HCT116 (cell line): ENCODE data around the gene PLK4. TPM values are rescaled to one million over a fixed set of nuclear protein-coding genes. Genes with fewer than 3 reads are reported as not detected.

ENCODE experiments used
- ATAC-seq: fragments of 200-7000 bp; cut with Tn5 transposase; 2 replicates; pipeline ENCODE4 v1.9.1; 2020; ENCODE audit warnings: mild to moderate bottlenecking, moderate library complexity
- BruUV-seq: library from RNA; stranded (reverse); fragments of 400-500 nt; replicated peaks from 2 replicates; lab custom pipeline; 2021; lab: Mats Ljungman, UMichigan
- CTCF ChIA-PET: fragments of 300-600 bp; sonication (Branson Sonifier 250); formaldehyde crosslinking; loops from one replicate; lab custom pipeline; 2021; ENCODE audit warnings: antibody characterized with exemption; lab: Charles Lee
- POLR2A ChIA-PET: fragments of 300-600, 350-600 bp; sonication (Branson Sonifier 250); formaldehyde crosslinking; loops from one replicate; lab custom pipeline; 2021; ENCODE audit warnings: antibody characterized with exemption; lab: Charles Lee
- RAD21 ChIA-PET, 2 experiments: fragments of 300-600 bp; sonication (Branson Sonifier 250); formaldehyde crosslinking; loops; one replicate each; lab custom pipeline; 2023; ENCODE audit warnings: low total read pairs in 2 of 2; ENCODE audit not compliant: uncharacterized antibody in 2 of 2, unreplicated experiment in 2 of 2, low non-redundant PET in 1 of 2; lab: Charles Lee
- DNase-seq: peaks from one replicate; pipeline ENCODE4 v3.0.0-alpha.2; 2010; ENCODE audit warnings: low read depth, low spot score
- H2AFZ ChIP-seq: fragments of 200-600 bp; shearing (Covaris generic), sonication (generic); 2 replicates; pipeline ENCODE4 v1.6.1; 2017; ENCODE audit warnings: low read depth, mixed run types, mixed read lengths, antibody characterized with exemption, low read length; ENCODE audit not compliant: poor library complexity, severe bottlenecking
- H3K27ac ChIP-seq: 2 replicates; pipeline ENCODE4 v1.5.1; 2012; ENCODE audit warnings: low read depth, low read length
- H3K27me3 ChIP-seq: fragments of 200-600 bp; sonication (generic); 2 replicates; pipeline ENCODE4 v1.6.1; 2016; ENCODE audit warnings: mixed run types, low read length, mixed read lengths; ENCODE audit not compliant: insufficient read depth
- H3K36me3 ChIP-seq, 2 experiments: fragments of 200-500 bp in 1 of 2; fragments of 200-600 bp in 1 of 2; sonication (Bioruptor generic) in 1 of 2; sonication (generic) in 1 of 2; 2 replicates each; pipeline versions ENCODE4 v1.5.1 to v1.6.1; 2014 to 2016; ENCODE audit warnings: low read length in 2 of 2, inconsistent platforms in 1 of 2, mixed read lengths in 1 of 2, mixed run types in 1 of 2; ENCODE audit not compliant: insufficient read depth in 2 of 2, control insufficient read depth in 1 of 2
- H3K4me1 ChIP-seq, 2 experiments: fragments of 200-600 bp in 1 of 2; sonication (generic) in 1 of 2; 2 replicates each; pipeline versions ENCODE4 v1.5.1 to v1.6.1; 2012 to 2017; ENCODE audit warnings: low read length in 2 of 2, inconsistent platforms in 1 of 2, mild to moderate bottlenecking in 1 of 2, mixed read lengths in 1 of 2, mixed run types in 1 of 2, moderate library complexity in 1 of 2; ENCODE audit not compliant: insufficient read depth in 2 of 2, control insufficient read depth in 1 of 2
- H3K4me2 ChIP-seq: fragments of 200-600 bp; sonication (generic); 2 replicates; pipeline ENCODE4 v1.6.1; 2017; ENCODE audit warnings: mixed run types, low read length, mixed read lengths
- H3K4me3 ChIP-seq, 2 experiments: fragments of 200-600 bp in 1 of 2; sonication (generic) in 1 of 2; replicated peaks in 1 of 2; 2 replicates each; pipeline ENCODE4 v1.5.1; 2011 to 2016; ENCODE audit warnings: low read length in 2 of 2, control low read depth in 1 of 2, low read depth in 1 of 2, mild to moderate bottlenecking in 1 of 2, mixed read lengths in 1 of 2, mixed run types in 1 of 2
- H3K79me2 ChIP-seq: fragments of 200-600 bp; sonication (generic); 2 replicates; pipeline ENCODE4 v1.6.1; 2017; ENCODE audit warnings: mild to moderate bottlenecking, mixed run types, low read length, moderate library complexity, mixed read lengths; ENCODE audit not compliant: insufficient read depth
- H3K9ac ChIP-seq: fragments of 200-600 bp; sonication (generic); 2 replicates; pipeline ENCODE4 v1.6.1; 2016; ENCODE audit warnings: low read length, mixed read lengths
- H3K9me2 ChIP-seq: fragments of 200-600 bp; sonication (generic), shearing (Covaris generic); 2 replicates; pipeline ENCODE4 v1.6.1; 2017; ENCODE audit warnings: mixed run types, mild to moderate bottlenecking, moderate library complexity; ENCODE audit not compliant: insufficient read depth
- H3K9me3 ChIP-seq, 2 experiments: fragments of 200-500 bp in 1 of 2; fragments of 200-600 bp in 1 of 2; sonication (Bioruptor generic) in 1 of 2; sonication (generic) in 1 of 2; 2 replicates each; pipeline ENCODE4 v1.6.1; 2014 to 2017; ENCODE audit warnings: low read length in 2 of 2, mixed read lengths in 2 of 2, inconsistent platforms in 1 of 2, low read depth in 1 of 2, mild to moderate bottlenecking in 1 of 2, mixed run types in 1 of 2, moderate library complexity in 1 of 2; ENCODE audit not compliant: control insufficient read depth in 1 of 2, insufficient read depth in 1 of 2
- H4K20me1 ChIP-seq: fragments of 200-600 bp; sonication (generic), shearing (Covaris generic); 2 replicates; pipeline ENCODE4 v1.6.1; 2017; ENCODE audit warnings: mixed run types, mild to moderate bottlenecking, moderate library complexity; ENCODE audit not compliant: insufficient read depth
- CBX3 ChIP-seq: IDR thresholded peaks from 2 replicates; pipeline ENCODE4 v1.6.1; 2012; ENCODE audit warnings: low read depth
- EZH2 ChIP-seq: fragments of 200-600 bp; sonication (generic); IDR thresholded peaks from 2 replicates; pipeline ENCODE4 v1.6.1; 2017; ENCODE audit warnings: antibody characterized with exemption, mixed run types
- EZH2phosphoT487 ChIP-seq: fragments of 200-600 bp; IDR thresholded peaks from 2 replicates; pipeline ENCODE4 v1.6.1; 2018; ENCODE audit warnings: antibody characterized with exemption, borderline replicate concordance
- FOSL1 ChIP-seq: IDR thresholded peaks from 2 replicates; pipeline ENCODE4 v1.6.1; 2012; ENCODE audit warnings: low read depth
- POLR2A ChIP-seq: IDR thresholded peaks from 2 replicates; pipeline ENCODE4 v1.7.0; 2011; ENCODE audit warnings: borderline replicate concordance; ENCODE audit not compliant: insufficient read depth, insufficient read length; ENCODE audit errors: extremely low read depth
- POLR2AphosphoS5 ChIP-seq: IDR thresholded peaks from 2 replicates; pipeline ENCODE4 v1.6.1; 2011; ENCODE audit warnings: mild to moderate bottlenecking, low read depth, low read length, moderate library complexity
- SIN3A ChIP-seq: IDR thresholded peaks from 2 replicates; pipeline ENCODE4 v1.6.1; 2012; ENCODE audit warnings: low read depth
- ZBTB33 ChIP-seq: IDR thresholded peaks from 2 replicates; pipeline ENCODE4 v1.6.1; 2011; ENCODE audit warnings: mild to moderate bottlenecking, low read length, moderate library complexity; ENCODE audit not compliant: insufficient replicate concordance; ENCODE audit errors: extremely low read depth
- intact Hi-C: fragments of 100-400 bp; cut with micrococcal nuclease; formaldehyde crosslinking; loops from 2 replicates; pipeline ENCODE4 v1.10.0; 2022
- total RNA-seq: library from RNA; stranded (reverse); gene quantifications from one replicate; pipeline ENCODE4 v1.2.1, GENCODE V29; 2021; ENCODE audit not compliant: unreplicated experiment
- TF ChIP-seq, protein P1 (sequence below): IDR thresholded peaks from 2 replicates; pipeline ENCODE4 v1.6.1; 2012
- TF ChIP-seq, protein P2 (sequence below): IDR thresholded peaks from 2 replicates; pipeline ENCODE4 v1.6.1; 2012; ENCODE audit warnings: low read depth

The PLK4 gene
- total RNA-seq, 1 experiment from 2014 or later, result 34.8 TPM

GRCh38 chr4:127917151-127917550 is 36.5 kb downstream of the PLK4 start (continued):
- TF ChIP-seq ZBTB33 (no peak), EZH2phosphoT487 (no peak), CBX3 (no peak), SIN3A (no peak), POLR2A (no peak), EZH2 (no peak)
- TF ChIP-seq, protein P1, sequence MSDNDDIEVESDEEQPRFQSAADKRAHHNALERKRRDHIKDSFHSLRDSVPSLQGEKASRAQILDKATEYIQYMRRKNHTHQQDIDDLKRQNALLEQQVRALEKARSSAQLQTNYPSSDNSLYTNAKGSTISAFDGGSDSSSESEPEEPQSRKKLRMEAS, result no peak
- TF ChIP-seq, all 23 proteins: peak for 0

DNA sequence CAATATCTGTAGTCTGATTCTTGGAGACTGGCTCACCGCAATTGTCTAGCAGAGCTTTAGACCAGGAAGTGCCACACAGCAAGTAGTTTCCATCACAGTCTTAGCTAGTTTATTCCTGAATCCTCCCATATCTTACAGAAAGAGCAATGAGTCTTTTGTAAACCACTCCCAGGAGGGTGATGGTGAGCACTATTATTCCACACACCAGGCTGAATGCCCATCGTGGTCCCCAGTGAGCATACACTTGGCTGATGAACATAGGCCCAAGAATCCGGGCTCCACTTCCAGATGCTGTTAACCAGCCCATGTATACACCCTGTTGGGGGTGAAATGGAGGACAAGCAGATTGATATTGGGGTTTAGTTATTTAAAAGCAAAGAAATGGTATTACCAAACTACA is 39.8 kb downstream of the PLK4 start:
- Histone ChIP-seq H3K4me1 (no peaks in the 10 kb centered on the region), H4K20me1 (no peaks in the 10 kb centered on the region)
- intact Hi-C loops, result no loop called here
- CTCF ChIA-PET, result no interaction called here
- TF ChIP-seq, protein P2, sequence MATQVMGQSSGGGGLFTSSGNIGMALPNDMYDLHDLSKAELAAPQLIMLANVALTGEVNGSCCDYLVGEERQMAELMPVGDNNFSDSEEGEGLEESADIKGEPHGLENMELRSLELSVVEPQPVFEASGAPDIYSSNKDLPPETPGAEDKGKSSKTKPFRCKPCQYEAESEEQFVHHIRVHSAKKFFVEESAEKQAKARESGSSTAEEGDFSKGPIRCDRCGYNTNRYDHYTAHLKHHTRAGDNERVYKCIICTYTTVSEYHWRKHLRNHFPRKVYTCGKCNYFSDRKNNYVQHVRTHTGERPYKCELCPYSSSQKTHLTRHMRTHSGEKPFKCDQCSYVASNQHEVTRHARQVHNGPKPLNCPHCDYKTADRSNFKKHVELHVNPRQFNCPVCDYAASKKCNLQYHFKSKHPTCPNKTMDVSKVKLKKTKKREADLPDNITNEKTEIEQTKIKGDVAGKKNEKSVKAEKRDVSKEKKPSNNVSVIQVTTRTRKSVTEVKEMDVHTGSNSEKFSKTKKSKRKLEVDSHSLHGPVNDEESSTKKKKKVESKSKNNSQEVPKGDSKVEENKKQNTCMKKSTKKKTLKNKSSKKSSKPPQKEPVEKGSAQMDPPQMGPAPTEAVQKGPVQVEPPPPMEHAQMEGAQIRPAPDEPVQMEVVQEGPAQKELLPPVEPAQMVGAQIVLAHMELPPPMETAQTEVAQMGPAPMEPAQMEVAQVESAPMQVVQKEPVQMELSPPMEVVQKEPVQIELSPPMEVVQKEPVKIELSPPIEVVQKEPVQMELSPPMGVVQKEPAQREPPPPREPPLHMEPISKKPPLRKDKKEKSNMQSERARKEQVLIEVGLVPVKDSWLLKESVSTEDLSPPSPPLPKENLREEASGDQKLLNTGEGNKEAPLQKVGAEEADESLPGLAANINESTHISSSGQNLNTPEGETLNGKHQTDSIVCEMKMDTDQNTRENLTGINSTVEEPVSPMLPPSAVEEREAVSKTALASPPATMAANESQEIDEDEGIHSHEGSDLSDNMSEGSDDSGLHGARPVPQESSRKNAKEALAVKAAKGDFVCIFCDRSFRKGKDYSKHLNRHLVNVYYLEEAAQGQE, result no peak
- TF ChIP-seq SIN3A (no peak), POLR2AphosphoS5 (no peak), FOSL1 (no peak), POLR2A (no peak)
- TF ChIP-seq, all 23 proteins: peak for 0
- Histone ChIP-seq H3K27me3 (no peaks in the 10 kb centered on the region), H2AFZ (no peak overlapping the region), H3K36me3 (peaks cover 7 to 9% of the 10 kb centered on the region in 2 experiments; a peak in 3 of 4 replicates), H3K4me2 (no peak overlapping the region), H3K9me3 (no peaks in the 10 kb centered on the region), H3K27ac (no peak overlapping the region), H3K9ac (no peak overlapping the region), H3K4me3 (no peak overlapping the region), H3K9me2 (no peaks in the 10 kb centered on the region), H3K79me2 (no peaks in the 10 kb centered on the region)
- POLR2A ChIA-PET, result no interaction called here
- no peak for DNase-seq
- no peak for ATAC-seq
- RAD21 ChIA-PET, result no interaction called here
- BruUV-seq, result no TSS peak
